ENCODE measurements around the gene NCL.
"Not testable (repeated sequence)": the region's sequence is repeated elsewhere in the genome, so short reads cannot be mapped to it uniquely, and the experiment has no call there.

NCL gene

GRCh38 chr2:231449503-231450054 lies 14.7 kb downstream of the NCL start:
- no peak for DNase-seq
- in situ Hi-C loops (cut with MboI; ENCODE audit: low pct_unique_long_range_greater_than_20kb, low sequenced_read_pairs) = no loop called here

GRCh38 chr2:231436957-231437356 lies 27.3 kb downstream of the NCL start:
- no peak for DNase-seq
- in situ Hi-C loops (cut with MboI; ENCODE audit: low pct_unique_long_range_greater_than_20kb, low sequenced_read_pairs) = no loop called here

- DNase-seq = no peak
- in situ Hi-C loops (cut with MboI; ENCODE audit: low pct_unique_long_range_greater_than_20kb, low sequenced_read_pairs) = no loop called here
Observed at GRCh38 chr2:231433990-231434389, 30.3 kb downstream of the NCL start.

- no peak for DNase-seq
- in situ Hi-C loops (cut with MboI; ENCODE audit: low pct_unique_long_range_greater_than_20kb, low sequenced_read_pairs) = no loop called here
Observed at GRCh38 chr2:231431606-231432005, 32.7 kb downstream of the NCL start.

- in situ Hi-C loops (cut with MboI; ENCODE audit: low pct_unique_long_range_greater_than_20kb, low sequenced_read_pairs); DNase-seq: not testable (repeated sequence)
Observed at GRCh38 chr2:231430437-231430836, 33.8 kb downstream of the NCL start.

- no peak for DNase-seq
- in situ Hi-C loops (cut with MboI; ENCODE audit: low pct_unique_long_range_greater_than_20kb, low sequenced_read_pairs) = no loop called here
Observed at GRCh38 chr2:231429901-231430300, 34.4 kb downstream of the NCL start.

- DNase-seq = no peak
- in situ Hi-C loops (cut with MboI; ENCODE audit: low pct_unique_long_range_greater_than_20kb, low sequenced_read_pairs) = no loop called here
Observed at GRCh38 chr2:231429152-231429551, 35.1 kb downstream of the NCL start.

- in situ Hi-C loops (cut with MboI; ENCODE audit: low pct_unique_long_range_greater_than_20kb, low sequenced_read_pairs) = no loop called here
- DNase-seq = no peak
Observed at GRCh38 chr2:231427116-231427515, 37.2 kb downstream of the NCL start.

- in situ Hi-C loops (cut with MboI; ENCODE audit: low pct_unique_long_range_greater_than_20kb, low sequenced_read_pairs) = no loop called here
- no peak for DNase-seq
Observed at GRCh38 chr2:231425811-231426703, 38.2 kb downstream of the NCL start.

- in situ Hi-C loops (cut with MboI; ENCODE audit: low pct_unique_long_range_greater_than_20kb, low sequenced_read_pairs) = no loop called here
- DNase-seq = no peak
Observed at GRCh38 chr2:231425291-231425810, 38.9 kb downstream of the NCL start.

GRCh38 chr2:231423176-231423575 lies 41.1 kb downstream of the NCL start:
- DNase-seq = no peak
- in situ Hi-C loops (cut with MboI; ENCODE audit: low pct_unique_long_range_greater_than_20kb, low sequenced_read_pairs) = loop anchor here (25.0 kb wide), 1 partner anchor 586 kb away; no protein-coding TSS in a partner anchor

GRCh38 chr2:231422056-231422455 lies 42.2 kb downstream of the NCL start:
- no peak for DNase-seq
- in situ Hi-C loops (cut with MboI; ENCODE audit: low pct_unique_long_range_greater_than_20kb, low sequenced_read_pairs) = loop anchor here (25.0 kb wide), 1 partner anchor 585 kb away; no protein-coding TSS in a partner anchor

GRCh38 chr2:231421051-231421580 lies 43.2 kb downstream of the NCL start:
- in situ Hi-C loops (cut with MboI; ENCODE audit: low pct_unique_long_range_greater_than_20kb, low sequenced_read_pairs) = loop anchor here (25.0 kb wide), 1 partner anchor 584 kb away; no protein-coding TSS in a partner anchor

GRCh38 chr2:231418820-231419640 lies 45.3 kb downstream of the NCL start:
- in situ Hi-C loops (cut with MboI; ENCODE audit: low pct_unique_long_range_greater_than_20kb, low sequenced_read_pairs) = loop anchor here (10.0 to 25.0 kb wide), 2 partner anchors 314 to 582 kb away; no protein-coding TSS in a partner anchor
- no peak for DNase-seq

More at GRCh38 chr2:231421051-231421580, 43.2 kb downstream of the NCL start:
- no peak for DNase-seq

GRCh38 chr2:231415029-231415428 lies 49.3 kb downstream of the NCL start:
- in situ Hi-C loops (cut with MboI; ENCODE audit: low pct_unique_long_range_greater_than_20kb, low sequenced_read_pairs) = loop anchor here (10.0 to 25.0 kb wide), 2 partner anchors 310 to 578 kb away; no protein-coding TSS in a partner anchor
- DNase-seq = no peak

GRCh38 chr2:231413921-231414476 lies 50.3 kb downstream of the NCL start:
- in situ Hi-C loops (cut with MboI; ENCODE audit: low pct_unique_long_range_greater_than_20kb, low sequenced_read_pairs) = loop anchor here (10.0 to 25.0 kb wide), 2 partner anchors 309 to 577 kb away; no protein-coding TSS in a partner anchor
- DNase-seq = no peak

GRCh38 chr2:231413456-231413855 lies 50.8 kb downstream of the NCL start:
- in situ Hi-C loops (cut with MboI; ENCODE audit: low pct_unique_long_range_greater_than_20kb, low sequenced_read_pairs) = loop anchor here (10.0 to 25.0 kb wide), 2 partner anchors 309 to 576 kb away; no protein-coding TSS in a partner anchor
- no peak for DNase-seq

GRCh38 chr2:231412618-231412963 lies 51.7 kb downstream of the NCL start:
- in situ Hi-C loops (cut with MboI; ENCODE audit: low pct_unique_long_range_greater_than_20kb, low sequenced_read_pairs) = loop anchor here (10.0 to 25.0 kb wide), 2 partner anchors 308 to 575 kb away; no protein-coding TSS in a partner anchor
- DNase-seq = no peak

Data from KBM-7 (cell line).